Adipocyte (in vitro differentiated cells): ENCODE data around the gene MFSD6L.
A peak's percentile ranks its signal among the peaks of the same experiment; 100 is the strongest.

Experiments used
- DNase-seq: peaks from one replicate; pipeline ENCODE4 v3.0.0-alpha.2; 2015; ENCODE audit warnings: low read depth
- H3K27me3 ChIP-seq: replicated peaks from 2 replicates; pipeline ENCODE4 v1.7.0; 2013; ENCODE audit warnings: mild to moderate bottlenecking, low read length, moderate library complexity; ENCODE audit not compliant: control insufficient read depth, insufficient read depth
- H3K36me3 ChIP-seq: 2 replicates; pipeline ENCODE4 v1.7.0; 2013; ENCODE audit warnings: low read length, mild to moderate bottlenecking, moderate library complexity; ENCODE audit not compliant: control insufficient read depth, insufficient read depth, severe bottlenecking
- H3K4me1 ChIP-seq: 2 replicates; pipeline ENCODE4 v1.7.0; 2013; ENCODE audit warnings: mild to moderate bottlenecking, low read length, moderate library complexity; ENCODE audit not compliant: control insufficient read depth, insufficient read depth
- H3K4me3 ChIP-seq: 2 replicates; pipeline ENCODE4 v1.7.0; 2013; ENCODE audit warnings: mild to moderate bottlenecking, low read length, moderate library complexity
- H3K9ac ChIP-seq: 2 replicates; pipeline ENCODE4 v1.7.0; 2013; ENCODE audit warnings: mild to moderate bottlenecking, low read length, moderate library complexity
- H3K9me3 ChIP-seq: 2 replicates; pipeline ENCODE4 v1.7.0; 2013; ENCODE audit warnings: mild to moderate bottlenecking, low read length, moderate library complexity; ENCODE audit not compliant: control insufficient read depth

Gene MFSD6L

GRCh38 chr17:8788998-8789397 is 10.2 kb downstream of the MFSD6L start:
- Histone ChIP-seq H3K27me3 (peaks cover 26% of the 10 kb centered on the region), H3K4me3 (no peak overlapping the region), H3K9ac (no peak overlapping the region), H3K4me1 (no peaks in the 10 kb centered on the region), H3K9me3 (peaks cover 11% of the 10 kb centered on the region), H3K36me3 (no peaks in the 10 kb centered on the region)
- no peak for DNase-seq

- H3K36me3 ChIP-seq: no peaks in the 10 kb centered on the region
- no peak overlapping the region for H3K4me3 ChIP-seq
- H3K4me1 ChIP-seq: no peaks in the 10 kb centered on the region
- H3K9me3 ChIP-seq: peaks cover 8% of the 10 kb centered on the region
- peaks cover 26% of the 10 kb centered on the region for H3K27me3 ChIP-seq
- no peak overlapping the region for H3K9ac ChIP-seq
- DNase-seq: peak; percentile 87
Measured at GRCh38 chr17:8785547-8786413, 13.4 kb downstream of the MFSD6L start.

- Histone ChIP-seq H3K36me3 (no peaks in the 10 kb centered on the region), H3K9me3 (peaks cover 8% of the 10 kb centered on the region), H3K4me1 (no peaks in the 10 kb centered on the region), H3K4me3 (no peak overlapping the region), H3K9ac (no peak overlapping the region), H3K27me3 (peaks cover 13% of the 10 kb centered on the region)
- no peak for DNase-seq
Measured at GRCh38 chr17:8782176-8782575, 17.0 kb downstream of the MFSD6L start.

- Histone ChIP-seq H3K4me3 (no peak overlapping the region), H3K9ac (no peak overlapping the region), H3K9me3 (peaks cover 8% of the 10 kb centered on the region), H3K27me3 (peaks cover 14% of the 10 kb centered on the region), H3K36me3 (no peaks in the 10 kb centered on the region), H3K4me1 (no peaks in the 10 kb centered on the region)
- DNase-seq: no peak
Measured at GRCh38 chr17:8781776-8782175, 17.4 kb downstream of the MFSD6L start.

GRCh38 chr17:8776881-8777280 is 22.3 kb downstream of the MFSD6L start:
- Histone ChIP-seq H3K27me3 (peaks cover 9% of the 10 kb centered on the region), H3K9me3 (peaks cover 6% of the 10 kb centered on the region), H3K36me3 (no peaks in the 10 kb centered on the region), H3K9ac (no peak overlapping the region), H3K4me3 (no peak overlapping the region), H3K4me1 (no peaks in the 10 kb centered on the region)
- DNase-seq: no peak

- Histone ChIP-seq H3K27me3 (peaks cover 9% of the 10 kb centered on the region), H3K4me1 (no peaks in the 10 kb centered on the region), H3K9ac (no peak overlapping the region), H3K4me3 (no peak overlapping the region), H3K9me3 (peaks cover 6% of the 10 kb centered on the region), H3K36me3 (no peaks in the 10 kb centered on the region)
- no peak for DNase-seq
Measured at GRCh38 chr17:8776248-8776647, 22.9 kb downstream of the MFSD6L start.

GRCh38 chr17:8766731-8767130 is 32.4 kb downstream of the MFSD6L start:
- H3K36me3 ChIP-seq: no peaks in the 10 kb centered on the region
- no peak for DNase-seq
- peaks cover 21% of the 10 kb centered on the region for H3K27me3 ChIP-seq
- H3K9me3 ChIP-seq: no peaks in the 10 kb centered on the region
- H3K9ac ChIP-seq: no peak overlapping the region
- H3K4me1 ChIP-seq: no peaks in the 10 kb centered on the region
- no peak overlapping the region for H3K4me3 ChIP-seq

GRCh38 chr17:8762012-8762411 is 37.2 kb downstream of the MFSD6L start:
- no peak for DNase-seq
- no peak overlapping the region for H3K9ac ChIP-seq
- peaks cover 44% of the 10 kb centered on the region for H3K27me3 ChIP-seq
- H3K36me3 ChIP-seq: no peaks in the 10 kb centered on the region
- no peaks in the 10 kb centered on the region for H3K9me3 ChIP-seq
- no peaks in the 10 kb centered on the region for H3K4me1 ChIP-seq
- H3K4me3 ChIP-seq: no peak overlapping the region

- Histone ChIP-seq H3K36me3 (no peaks in the 10 kb centered on the region), H3K27me3 (peaks cover 67% of the 10 kb centered on the region), H3K9me3 (no peaks in the 10 kb centered on the region), H3K4me1 (no peaks in the 10 kb centered on the region), H3K9ac (no peak within 1 kb of the TSS), H3K4me3 (no peak within 1 kb of the TSS)
- no peak for DNase-seq
Measured at GRCh38 chr17:8758137-8758596, 41.0 kb downstream of the MFSD6L start, which contains the start of gene SPDYE4. SPDYE4 (minus strand) TSS chr17:8758546; CDS start chr17:8758382, 164 bp downstream.

- no peaks in the 10 kb centered on the region for H3K36me3 ChIP-seq
- no peaks in the 10 kb centered on the region for H3K9me3 ChIP-seq
- DNase-seq: no peak
- H3K27me3 ChIP-seq: peaks cover 63% of the 10 kb centered on the region
- H3K4me3 ChIP-seq: no peak overlapping the region
- no peak overlapping the region for H3K9ac ChIP-seq
- no peaks in the 10 kb centered on the region for H3K4me1 ChIP-seq
Measured at GRCh38 chr17:8757189-8757588, 42.0 kb downstream of the MFSD6L start.

GRCh38 chr17:8755590-8756255 is 43.4 kb downstream of the MFSD6L start:
- Histone ChIP-seq H3K4me3 (no peak overlapping the region), H3K9me3 (no peaks in the 10 kb centered on the region)

More at GRCh38 chr17:8755590-8756255, 43.4 kb downstream of the MFSD6L start:
- Histone ChIP-seq H3K4me1 (no peaks in the 10 kb centered on the region), H3K36me3 (no peaks in the 10 kb centered on the region), H3K9ac (no peak overlapping the region), H3K27me3 (peaks cover 60% of the 10 kb centered on the region)
- no peak for DNase-seq
